ENCODE data around the gene TNS1.

- TF ChIP-seq CTCF (IDR thresholded peaks at IDR 0.05; ENCODE audit: insufficient read depth, low read depth, low read length) (no peak), EZH2 (IDR thresholded peaks at IDR 0.05; ENCODE audit: insufficient read depth, low read length) (no peak)
Observed at GRCh38 chr2:217987391-217987790, 15.4 kb downstream of the TNS1 start.
